Left renal pelvis (tissue), 4 donors: Measurements from ENCODE around the gene CDK5R2. TPM values are rescaled to one million over a fixed set of nuclear protein-coding genes. Genes with fewer than 3 reads are reported as not detected.

ENCODE experiments used
- DNase-seq, 4 donors: peaks; one replicate each; pipeline ENCODE4 v3.0.0-alpha.2; 2013; ENCODE audit warnings: low read depth in 4 of 4, low spot score in 3 of 4
- polyA plus RNA-seq, 4 donors: library from polyadenylated mRNA; unstranded; fragments of 120-200 nt; gene quantifications; one replicate each; pipeline ENCODE4 v1.2.1, GENCODE V29; 2013; ENCODE audit not compliant: insufficient read length in 4 of 4

CDK5R2 gene
- polyA plus RNA-seq, 4 donors = 0.08 to 0.14 (median 0.14) TPM; not detected in 1

GRCh38 chr2:218986148-218986761 lies 26.8 kb downstream of the CDK5R2 start:
- no peak for DNase-seq

- DNase-seq = no peak
Observed at GRCh38 chr2:218988164-218988563, 28.7 kb downstream of the CDK5R2 start.

GRCh38 chr2:218988650-218989049 lies 29.2 kb downstream of the CDK5R2 start:
- no peak for DNase-seq

- no peak for DNase-seq
Observed at GRCh38 chr2:218990052-218990451, 30.6 kb downstream of the CDK5R2 start.

- no peak for DNase-seq
Observed at GRCh38 chr2:218990612-218991011, 31.1 kb downstream of the CDK5R2 start.

GRCh38 chr2:218991674-218992168 lies 32.3 kb downstream of the CDK5R2 start:
- DNase-seq = no peak

- no peak for DNase-seq
Observed at GRCh38 chr2:218992196-218992595, 32.7 kb downstream of the CDK5R2 start.

GRCh38 chr2:218992703-218993344 lies 33.4 kb downstream of the CDK5R2 start:
- DNase-seq = no peak

- DNase-seq = no peak
Observed at GRCh38 chr2:218993345-218994315, 34.2 kb downstream of the CDK5R2 start, which contains the start of gene CRYBA2. Gene CRYBA2, minus strand, starts transcription at chr2:218993422. Its CDS starts 246 bp downstream, at chr2:218993176.

- no peak for DNase-seq
Observed at GRCh38 chr2:218995561-218995960, 36.1 kb downstream of the CDK5R2 start.

GRCh38 chr2:218995972-218996711 lies 36.7 kb downstream of the CDK5R2 start:
- DNase-seq = peak in 1 of 4 donors; percentile 37

- DNase-seq = no peak
Observed at GRCh38 chr2:218996937-218997336, 37.5 kb downstream of the CDK5R2 start.

- DNase-seq = no peak
Observed at GRCh38 chr2:218997731-218998130, 38.3 kb downstream of the CDK5R2 start.

GRCh38 chr2:218998414-218999002 lies 39.0 kb downstream of the CDK5R2 start:
- DNase-seq = no peak

GRCh38 chr2:218999021-218999880 lies 39.8 kb downstream of the CDK5R2 start:
- no peak for DNase-seq

- no peak for DNase-seq
Observed at GRCh38 chr2:218999881-219000568, 40.6 kb downstream of the CDK5R2 start.

GRCh38 chr2:219000569-219000960 lies 41.1 kb downstream of the CDK5R2 start:
- no peak for DNase-seq

- no peak for DNase-seq
Observed at GRCh38 chr2:219001100-219001576, 41.7 kb downstream of the CDK5R2 start.
